Ascending aorta (tissue), 2 donors: ENCODE measurements around the gene GRB10. TPM values are rescaled to one million over a fixed set of nuclear protein-coding genes. Genes with fewer than 3 reads are reported as not detected.
"Not testable (repeated sequence)": the region's sequence is repeated elsewhere in the genome, so short reads cannot be mapped to it uniquely, and the experiment has no call there.

Source experiments
- DNase-seq, 2 donors: peaks; one replicate each; pipeline ENCODE4 v3.0.0-alpha.2; 2019; ENCODE audit warnings: low spot score in 2 of 2
- H3K27ac ChIP-seq, 2 donors: fragments of 200-600 bp; sonication (generic); one replicate each; pipeline ENCODE4 v1.5.1; 2016 to 2017; ENCODE audit warnings: mild to moderate bottlenecking in 1 of 2
- H3K27me3 ChIP-seq: fragments of 200-600 bp; sonication (generic); one replicate; pipeline ENCODE4 v1.5.1; 2017
- H3K36me3 ChIP-seq, 2 donors: fragments of 200-600 bp; sonication (generic); one replicate each; pipeline ENCODE4 v1.5.1; 2016
- H3K4me1 ChIP-seq, 2 donors: fragments of 200-600 bp; sonication (generic); one replicate each; pipeline ENCODE4 v1.5.1; 2016 to 2017; ENCODE audit warnings: mild to moderate bottlenecking in 1 of 2
- H3K4me3 ChIP-seq, 2 donors: fragments of 200-600 bp; sonication (generic); one replicate each; pipeline ENCODE4 v1.5.1; 2016 to 2017; ENCODE audit warnings: mild to moderate bottlenecking in 1 of 2
- H3K9me3 ChIP-seq, 2 donors: fragments of 200-600 bp; sonication (generic); one replicate each; pipeline ENCODE4 v1.5.1; 2016
- CTCF ChIP-seq, 3 experiments: fragments of 200-600 bp in 2 of 3; fragments of 450-650 bp in 1 of 3; sonication (generic) in 2 of 3; IDR thresholded peaks; one replicate each; pipeline ENCODE4 v1.5.1; 2016 to 2019; ENCODE audit warnings: antibody characterized with exemption in 3 of 3, mild to moderate bottlenecking in 1 of 3, moderate library complexity in 1 of 3
- intact Hi-C: fragments of 100-400 bp; cut with DNase I; formaldehyde crosslinking; loops from one replicate; pipeline ENCODE4 v1.15.1; 2023
- total RNA-seq: library from RNA; depleted of rRNA; stranded (reverse); fragments of >200 nt; gene quantifications from one replicate; pipeline ENCODE4 v1.1.0, GENCODE V29; 2016

Gene GRB10
- total RNA-seq, 1 donor from 2014 or later: 53.4 TPM

- TF ChIP-seq CTCF (IDR thresholded peaks at IDR 0.05): no peak
- H3K27ac ChIP-seq: no peak overlapping the region
- H3K4me3 ChIP-seq: no peak overlapping the region
- no peak for DNase-seq
- intact Hi-C loops: no loop called here
- H3K9me3 ChIP-seq: no peaks in the 10 kb centered on the region
- H3K4me1 ChIP-seq: peaks cover 0 to under 1% of the 10 kb centered on the region in 2 donors
- H3K36me3 ChIP-seq: no peaks in the 10 kb centered on the region
- no peaks in the 10 kb centered on the region for H3K27me3 ChIP-seq
Measured at GRCh38 chr7:50775836-50776235, 6.9 kb downstream of the GRB10 start.

- intact Hi-C loops: no loop called here
- no peaks in the 10 kb centered on the region for H3K9me3 ChIP-seq
Measured at GRCh38 chr7:50775231-50775630, 7.5 kb downstream of the GRB10 start.

GRCh38 chr7:50774319-50774718 lies 8.4 kb downstream of the GRB10 start:
- Histone ChIP-seq H3K4me1 (peaks cover 0 to 4% of the 10 kb centered on the region in 2 donors), H3K9me3 (no peaks in the 10 kb centered on the region), H3K27me3 (no peaks in the 10 kb centered on the region), H3K4me3 (no peak overlapping the region), H3K36me3 (no peaks in the 10 kb centered on the region), H3K27ac (no peak overlapping the region)
- no peak for DNase-seq
- intact Hi-C loops: no loop called here
- TF ChIP-seq CTCF (IDR thresholded peaks at IDR 0.05): no peak

More at GRCh38 chr7:50775231-50775630, 7.5 kb downstream of the GRB10 start:
- DNase-seq: no peak
- no peaks in the 10 kb centered on the region for H3K27me3 ChIP-seq
- H3K36me3 ChIP-seq: no peaks in the 10 kb centered on the region
- no peak overlapping the region for H3K4me3 ChIP-seq
- peaks cover 0 to 4% of the 10 kb centered on the region in 2 donors for H3K4me1 ChIP-seq
- no peak for TF ChIP-seq CTCF (IDR thresholded peaks at IDR 0.05)
- no peak overlapping the region for H3K27ac ChIP-seq

GRCh38 chr7:50773071-50773470 lies 9.6 kb downstream of the GRB10 start:
- DNase-seq, H3K36me3 ChIP-seq, H3K4me3 ChIP-seq, intact Hi-C loops, H3K27ac ChIP-seq, H3K9me3 ChIP-seq, H3K27me3 ChIP-seq, H3K4me1 ChIP-seq: not testable (repeated sequence)

GRCh38 chr7:50771120-50772002 lies 11.3 kb downstream of the GRB10 start:
- H3K27me3 ChIP-seq: no peaks in the 10 kb centered on the region
- TF ChIP-seq CTCF (IDR thresholded peaks at IDR 0.05): no peak
- no peak overlapping the region for H3K27ac ChIP-seq
- H3K9me3 ChIP-seq: no peaks in the 10 kb centered on the region
- intact Hi-C loops: no loop called here
- no peak for DNase-seq
- H3K36me3 ChIP-seq: no peaks in the 10 kb centered on the region
- H3K4me1 ChIP-seq: peaks cover 0 to 4% of the 10 kb centered on the region in 2 donors
- no peak overlapping the region for H3K4me3 ChIP-seq
